A673 (cell line): ENCODE data around the gene MTHFD1.

ENCODE experiments used
- CTCF ChIP-seq: fragments of 300-800, 200-600 bp; sonication (generic); conservative IDR thresholded peaks from 2 replicates; pipeline ENCODE4 v1.5.1; 2017; ENCODE audit warnings: low read depth, mild to moderate bottlenecking, antibody characterized with exemption, low read length, moderate library complexity, mixed read lengths
- EZH2 ChIP-seq: fragments of 200-600 bp; sonication (generic); IDR thresholded peaks from 2 replicates; pipeline ENCODE4 v1.6.1; 2017; ENCODE audit warnings: borderline replicate concordance, low read depth, mild to moderate bottlenecking, mixed read lengths, antibody characterized with exemption, low read length; ENCODE audit not compliant: poor library complexity, severe bottlenecking

GRCh38 chr14:64504310-64504896 is 116.2 kb downstream of the MTHFD1 start, which contains the start of gene ZBTB1:
- TF ChIP-seq CTCF, result no peak
- no peak for TF ChIP-seq EZH2
